Left kidney (tissue), 2 donors: ENCODE data around the gene TMEM236. TPM values are rescaled to one million over a fixed set of nuclear protein-coding genes. Genes with fewer than 3 reads are reported as not detected.

Source experiments
- DNase-seq: peaks from one replicate; pipeline ENCODE4 v3.0.0-alpha.2; 2013
- polyA plus RNA-seq: library from polyadenylated mRNA; unstranded; fragments of 120-200 nt; gene quantifications from one replicate; pipeline ENCODE4 v1.2.1, GENCODE V29; 2013; ENCODE audit not compliant: insufficient read length

Gene TMEM236
- polyA plus RNA-seq, 1 donor = 0.37 TPM

GRCh38 chr10:17787087-17787961 lies 35.3 kb downstream of the TMEM236 start:
- DNase-seq = peak; percentile 31

DNA sequence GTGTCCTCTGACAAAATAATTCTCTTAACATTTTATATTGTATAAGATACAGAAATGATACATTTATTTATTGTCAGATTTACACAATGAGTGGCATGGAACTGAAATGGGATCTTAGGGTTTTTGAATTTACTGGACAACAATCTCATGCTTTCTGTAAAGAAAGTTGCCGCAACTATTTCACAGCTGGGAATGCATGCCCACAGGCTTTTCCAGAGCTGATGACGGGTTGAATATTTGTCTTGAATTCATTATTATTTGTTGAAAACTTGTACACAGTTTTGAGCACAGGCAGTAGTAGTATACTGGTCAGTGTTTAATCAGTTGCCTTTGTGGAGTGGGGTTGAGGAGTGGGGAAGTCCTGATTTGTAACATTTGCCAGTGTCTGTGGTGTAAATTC lies 36.6 kb downstream of the TMEM236 start:
- no peak for DNase-seq

DNA sequence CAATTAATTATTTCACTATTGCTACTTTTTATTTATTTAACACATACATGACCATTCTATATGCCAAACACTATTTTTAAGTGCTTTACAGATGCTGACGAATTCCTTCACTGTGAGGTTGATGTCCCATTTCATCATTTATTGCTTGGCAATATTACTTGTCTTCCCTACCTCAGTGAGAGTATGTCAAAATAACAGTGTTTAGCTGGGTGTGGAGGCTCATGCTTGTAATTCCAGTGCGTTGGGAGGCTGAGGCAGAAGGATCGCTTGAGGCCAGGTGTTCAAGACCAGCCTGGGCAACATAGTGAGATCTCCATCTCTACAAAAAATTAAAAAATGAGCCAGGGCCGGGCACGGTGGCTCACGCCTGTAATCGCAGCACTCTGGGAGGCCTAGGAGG lies 37.4 kb downstream of the TMEM236 start:
- DNase-seq = no peak

GRCh38 chr10:17790651-17791050 lies 38.6 kb downstream of the TMEM236 start:
- DNase-seq = no peak

GRCh38 chr10:17792991-17793390 lies 41.0 kb downstream of the TMEM236 start:
- no peak for DNase-seq

- DNase-seq = no peak
Measured at GRCh38 chr10:17793823-17794644, 42.0 kb downstream of the TMEM236 start.

DNA sequence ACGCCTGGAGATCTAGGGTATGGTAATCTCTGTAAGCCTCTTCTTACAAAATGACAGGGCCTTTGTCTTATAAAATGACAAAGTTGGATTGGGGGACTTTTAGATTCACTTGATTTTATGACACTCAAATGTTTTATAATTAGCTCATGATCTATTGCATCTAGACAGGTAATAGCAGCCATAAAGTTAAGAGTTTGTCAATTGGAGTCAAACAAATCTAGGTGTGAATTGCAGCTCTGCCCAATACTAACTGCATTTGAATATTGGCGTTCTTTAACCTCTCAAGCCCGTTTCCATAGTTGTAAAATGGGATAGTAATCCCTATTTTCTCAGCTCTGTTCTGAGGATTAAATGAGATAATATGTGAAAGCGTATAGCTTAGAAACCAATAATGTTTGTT lies 43.1 kb downstream of the TMEM236 start:
- DNase-seq = no peak

DNA sequence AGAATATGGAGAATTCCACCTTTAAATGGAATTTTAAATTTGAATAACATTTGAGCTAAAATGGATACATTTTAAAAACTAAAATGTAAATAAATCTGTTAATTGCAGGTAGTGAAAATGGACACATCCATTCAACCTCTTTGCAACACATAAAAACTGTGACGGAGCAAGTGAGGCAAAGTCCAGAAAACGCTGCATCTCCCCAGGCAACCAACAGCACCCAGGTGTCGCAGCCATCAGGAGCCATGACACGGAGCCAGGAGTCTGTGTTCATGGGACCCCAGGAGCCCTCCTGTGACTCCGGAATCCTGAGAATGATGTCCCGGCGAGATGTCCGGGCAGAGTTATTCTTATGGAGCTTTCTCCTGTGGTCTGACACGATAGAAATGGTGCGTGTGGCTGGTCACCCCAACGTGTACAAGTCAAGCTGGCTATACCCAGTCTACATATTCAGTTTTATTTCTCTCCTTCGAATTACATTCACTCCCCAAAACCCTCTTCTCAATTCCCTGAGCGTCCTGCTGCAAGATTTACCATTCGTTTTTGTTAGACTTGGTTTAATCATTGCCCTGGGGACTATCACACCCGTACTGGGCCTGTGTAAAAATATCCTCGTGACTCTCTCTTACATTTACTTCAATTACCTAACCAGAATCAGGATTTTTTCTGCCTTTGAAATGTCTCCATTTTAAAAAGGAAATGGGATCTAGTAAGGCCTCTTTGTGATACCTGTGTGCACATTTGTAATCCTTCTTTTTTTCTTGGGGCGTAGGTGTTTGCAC lies 44.0 kb downstream of the TMEM236 start:
- no peak for DNase-seq

GRCh38 chr10:17801507-17801906 lies 49.5 kb downstream of the TMEM236 start:
- DNase-seq = no peak

- no peak for DNase-seq
Measured at GRCh38 chr10:17802350-17802749, 50.3 kb downstream of the TMEM236 start.

DNA sequence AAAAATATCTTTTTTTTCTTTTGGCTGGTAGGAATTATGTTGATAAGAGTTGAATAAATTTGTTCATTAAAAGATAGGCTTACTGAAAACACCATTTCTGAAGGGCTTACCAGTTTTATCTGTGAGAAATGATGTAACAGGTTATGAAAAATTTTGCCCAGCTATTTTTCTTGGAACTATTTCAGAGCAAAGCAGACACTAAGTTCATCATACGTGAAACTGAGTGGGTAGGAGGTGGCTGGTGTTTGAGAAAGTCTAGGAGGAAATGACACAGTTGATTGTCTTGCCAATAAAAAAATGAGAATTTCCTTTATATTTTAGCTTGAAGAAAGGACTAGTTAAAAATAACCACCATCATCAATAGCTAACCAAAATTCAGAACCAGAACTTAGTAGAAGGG lies 51.0 kb downstream of the TMEM236 start:
- no peak for DNase-seq

DNA sequence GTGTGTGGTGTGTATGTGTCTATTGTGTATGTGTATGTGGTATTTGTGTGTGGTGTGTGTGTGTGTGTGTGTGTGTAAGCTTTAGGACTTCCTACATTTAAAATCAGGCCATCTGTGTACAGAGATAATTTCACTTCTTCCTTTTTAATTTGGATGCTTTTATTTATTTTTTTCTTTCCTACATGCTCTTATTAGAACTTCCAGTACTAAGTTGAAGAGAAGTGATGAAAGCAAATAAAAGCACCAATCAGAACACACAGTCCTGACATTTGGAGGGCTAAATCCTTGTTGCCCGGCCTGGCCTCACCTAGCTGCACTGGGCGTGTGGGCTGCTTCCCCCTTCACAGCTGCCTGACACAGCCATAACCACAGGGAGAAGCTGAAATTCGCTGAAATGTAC lies 53.3 kb downstream of the TMEM236 start:
- no peak for DNase-seq

GRCh38 chr10:17805921-17806577 lies 54.0 kb downstream of the TMEM236 start:
- DNase-seq = no peak

DNA sequence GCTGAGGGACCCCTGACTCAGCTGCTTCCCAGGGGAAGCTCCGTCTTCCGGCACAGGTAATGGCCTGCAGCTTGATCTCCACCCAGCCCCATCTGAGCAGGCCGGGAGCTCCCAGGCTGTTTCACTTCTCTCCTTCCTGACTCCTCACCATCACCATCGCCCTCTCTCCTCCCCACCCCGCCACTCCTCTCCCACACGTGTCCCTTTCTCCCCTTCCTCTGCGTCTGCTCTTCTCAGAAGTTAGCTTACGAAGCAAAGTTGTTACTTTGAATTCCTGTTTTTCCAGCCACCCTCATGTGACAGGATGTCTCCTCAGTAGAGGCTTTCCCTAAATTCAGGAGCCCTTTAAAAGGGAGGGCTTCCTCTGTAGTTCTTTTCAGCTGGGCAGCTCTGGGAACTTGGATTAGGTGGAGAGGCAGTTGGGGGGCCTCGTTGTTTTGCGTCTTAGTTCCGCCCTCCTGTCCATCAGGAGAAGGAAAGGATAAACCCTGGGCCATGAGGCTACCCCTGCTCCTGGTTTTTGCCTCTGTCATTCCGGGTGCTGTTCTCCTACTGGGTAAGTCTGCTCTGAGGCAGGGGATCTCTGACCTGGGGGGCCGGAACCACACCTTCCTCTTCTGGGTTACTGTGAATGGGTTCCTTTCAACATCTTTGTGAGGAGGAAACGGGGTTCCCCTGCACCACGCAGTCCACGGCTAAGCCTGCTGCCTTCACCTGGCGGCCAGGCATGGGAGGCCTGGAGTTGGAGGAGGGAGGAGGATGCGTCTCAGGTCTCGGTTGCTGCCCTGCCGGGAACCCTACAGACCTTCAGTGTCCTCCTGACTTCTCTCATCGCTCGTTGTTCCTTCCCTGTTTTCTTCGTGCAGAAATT lies 57.2 kb downstream of the TMEM236 start, which contains the start of gene MRC1:
Gene MRC1, plus strand, starts transcription at position 378 of the 871 bp plus-strand sequence. Its CDS starts 118 bp downstream, at position 496.
- DNase-seq = no peak

GRCh38 chr10:17811146-17811865 lies 59.3 kb downstream of the TMEM236 start:
- no peak for DNase-seq

- DNase-seq = no peak
Measured at GRCh38 chr10:17814973-17815372, 63.0 kb downstream of the TMEM236 start.

DNA sequence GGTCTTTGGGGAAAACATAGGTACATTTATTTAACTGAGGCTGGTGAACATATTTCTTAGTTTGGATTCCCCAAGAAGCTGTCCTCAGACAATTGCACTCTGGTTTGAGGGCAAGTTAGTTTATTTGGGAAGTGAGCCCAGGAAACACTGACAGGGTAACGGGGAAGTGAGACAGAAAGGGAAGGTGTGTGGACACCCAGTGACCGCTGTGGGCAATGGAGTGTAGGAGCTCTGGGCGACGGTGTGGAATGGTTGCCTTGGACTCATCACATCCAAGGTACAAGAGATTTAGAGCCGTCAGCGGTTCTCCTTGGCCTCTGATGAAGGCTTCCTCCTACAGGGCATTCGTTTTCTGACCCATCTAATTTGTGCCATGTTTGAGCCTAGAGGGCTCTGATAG lies 64.2 kb downstream of the TMEM236 start:
- DNase-seq = no peak

GRCh38 chr10:17817316-17817715 lies 65.3 kb downstream of the TMEM236 start:
- DNase-seq = no peak

GRCh38 chr10:17817790-17818189 lies 65.8 kb downstream of the TMEM236 start:
- no peak for DNase-seq

DNA sequence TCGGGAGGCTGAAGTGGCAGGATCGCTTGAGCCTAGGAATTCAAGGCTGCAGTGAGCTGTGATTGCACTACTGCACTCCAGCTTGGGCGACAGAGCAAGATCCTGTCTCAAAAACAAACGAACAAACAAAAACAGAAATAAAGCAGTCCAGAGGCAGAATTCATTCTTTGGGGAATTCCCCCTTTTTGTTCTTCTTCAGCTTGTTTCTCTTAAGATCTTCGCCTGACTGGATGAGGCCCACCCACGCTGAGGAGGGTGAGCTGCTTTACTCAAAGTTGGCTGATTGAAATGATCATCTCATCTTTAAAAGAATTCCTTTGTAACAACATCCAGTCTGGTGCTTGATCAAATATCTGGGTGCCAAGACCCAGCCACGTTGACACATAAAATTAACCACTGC lies 67.8 kb downstream of the TMEM236 start:
- DNase-seq = no peak
